Suprapubic skin (tissue), 4 donors: Measurements from ENCODE around the gene TMEM250. TPM values are rescaled to one million over a fixed set of nuclear protein-coding genes. Genes with fewer than 3 reads are reported as not detected.

Experiments
- DNase-seq, 2 donors: peaks; one replicate each; pipeline ENCODE4 v3.0.0-alpha.2; 2019; ENCODE audit warnings: low spot score in 2 of 2
- H3K27ac ChIP-seq: fragments of 200-600 bp; sonication (generic); one replicate; pipeline ENCODE4 v1.5.1; 2019
- H3K27me3 ChIP-seq: fragments of 200-600 bp; sonication (generic); one replicate; pipeline ENCODE4 v1.5.1; 2019
- H3K36me3 ChIP-seq: fragments of 200-600 bp; sonication (generic); one replicate; pipeline ENCODE4 v1.5.1; 2019
- H3K4me1 ChIP-seq: fragments of 200-600 bp; sonication (generic); one replicate; pipeline ENCODE4 v1.5.1; 2019
- H3K4me3 ChIP-seq: fragments of 200-600 bp; sonication (generic); one replicate; pipeline ENCODE4 v1.5.1; 2019; ENCODE audit warnings: mild to moderate bottlenecking
- H3K9me3 ChIP-seq: fragments of 200-600 bp; sonication (generic); one replicate; pipeline ENCODE4 v1.5.1; 2019
- CTCF ChIP-seq, 2 donors: fragments of 200-600 bp in 1 of 2; fragments of 450-650 bp in 1 of 2; sonication (generic) in 1 of 2; IDR thresholded peaks; one replicate each; pipeline ENCODE4 v1.5.1; 2016 to 2019; ENCODE audit warnings: antibody characterized with exemption in 2 of 2, mild to moderate bottlenecking in 1 of 2, moderate library complexity in 1 of 2
- EP300 ChIP-seq: sonication (generic); formaldehyde crosslinking; IDR thresholded peaks from one replicate; pipeline ENCODE4 v1.6.1; 2017; ENCODE audit warnings: antibody characterized with exemption
- POLR2A ChIP-seq, 2 donors: fragments of 450-650 bp; IDR thresholded peaks; one replicate each; pipeline ENCODE4 v1.6.1; 2017; ENCODE audit warnings: antibody characterized with exemption in 2 of 2, mild to moderate bottlenecking in 2 of 2, moderate library complexity in 2 of 2
- POLR2AphosphoS5 ChIP-seq, 3 donors: sonication (generic); formaldehyde crosslinking; IDR thresholded peaks; one replicate each; pipeline ENCODE4 v1.6.1; 2017; ENCODE audit warnings: antibody characterized with exemption in 3 of 3
- WGBS: methylation state at CpG from one replicate; pipeline ENCODE4 v1.1.5; 2018; 5-methylcytosine and 5-hydroxymethylcytosine counted together
- total RNA-seq, 4 donors: library from RNA; depleted of rRNA; stranded (reverse); fragments of >200 nt; gene quantifications; one replicate each; pipeline ENCODE4 v1.1.0, GENCODE V29; 2016

The TMEM250 gene
- total RNA-seq, 4 donors from 2014 or later = 37.0 to 66.9 (median 57.8) TPM

DNA sequence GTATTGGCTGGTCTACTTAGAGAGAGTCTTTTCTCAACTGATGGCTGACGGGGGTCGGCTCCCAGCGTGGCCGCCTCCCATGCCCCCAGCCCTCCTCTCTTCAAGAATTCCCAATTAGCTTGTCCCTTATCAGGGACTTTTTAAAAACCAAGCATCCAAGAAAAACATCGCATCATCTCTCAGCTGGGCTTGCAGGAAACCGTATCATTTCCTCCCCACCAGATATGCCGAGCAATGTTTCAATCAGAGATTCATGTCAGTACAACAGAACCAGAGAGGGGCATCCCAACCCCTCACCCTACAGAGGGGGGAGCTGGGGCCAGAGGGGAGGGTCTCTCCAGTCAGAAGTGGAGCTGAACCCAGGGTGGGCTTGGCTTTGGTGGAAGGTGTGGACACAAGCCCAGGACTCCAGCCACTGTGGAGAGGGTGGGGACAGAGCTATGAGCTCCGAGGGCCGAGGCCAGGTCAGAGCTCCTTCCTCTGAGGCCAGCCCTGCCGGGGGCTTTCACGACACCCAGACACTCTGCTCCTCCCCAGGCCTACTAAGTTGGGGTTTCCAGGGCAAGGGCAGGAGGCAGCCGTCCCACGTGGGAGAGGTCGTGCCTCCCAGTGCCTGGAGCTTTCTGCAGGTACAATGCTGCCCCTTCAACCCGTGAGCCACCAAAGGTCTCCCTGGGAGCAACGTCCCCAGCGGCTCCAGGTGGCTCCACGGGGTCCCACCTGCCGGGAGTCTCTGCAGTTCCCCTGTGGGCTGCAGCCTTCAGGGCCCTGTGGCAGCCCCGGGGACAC, 39.0 kb upstream of the TMEM250 start:
- H3K4me3 ChIP-seq = no peak overlapping the region
- no peak for DNase-seq
- no peaks in the 10 kb centered on the region for H3K4me1 ChIP-seq
- TF ChIP-seq EP300 = no peak
- no peak for TF ChIP-seq POLR2A (IDR thresholded peaks at IDR 0.05)
- no peak for TF ChIP-seq POLR2AphosphoS5 (IDR thresholded peaks at IDR 0.05)
- TF ChIP-seq CTCF (IDR thresholded peaks at IDR 0.05) = no peak
- WGBS = 70% methylated on average over 18 of the region's 20 CpGs
- no peaks in the 10 kb centered on the region for H3K36me3 ChIP-seq
- no peaks in the 10 kb centered on the region for H3K9me3 ChIP-seq
- peaks cover 64% of the 10 kb centered on the region for H3K27me3 ChIP-seq
- no peak overlapping the region for H3K27ac ChIP-seq

DNA sequence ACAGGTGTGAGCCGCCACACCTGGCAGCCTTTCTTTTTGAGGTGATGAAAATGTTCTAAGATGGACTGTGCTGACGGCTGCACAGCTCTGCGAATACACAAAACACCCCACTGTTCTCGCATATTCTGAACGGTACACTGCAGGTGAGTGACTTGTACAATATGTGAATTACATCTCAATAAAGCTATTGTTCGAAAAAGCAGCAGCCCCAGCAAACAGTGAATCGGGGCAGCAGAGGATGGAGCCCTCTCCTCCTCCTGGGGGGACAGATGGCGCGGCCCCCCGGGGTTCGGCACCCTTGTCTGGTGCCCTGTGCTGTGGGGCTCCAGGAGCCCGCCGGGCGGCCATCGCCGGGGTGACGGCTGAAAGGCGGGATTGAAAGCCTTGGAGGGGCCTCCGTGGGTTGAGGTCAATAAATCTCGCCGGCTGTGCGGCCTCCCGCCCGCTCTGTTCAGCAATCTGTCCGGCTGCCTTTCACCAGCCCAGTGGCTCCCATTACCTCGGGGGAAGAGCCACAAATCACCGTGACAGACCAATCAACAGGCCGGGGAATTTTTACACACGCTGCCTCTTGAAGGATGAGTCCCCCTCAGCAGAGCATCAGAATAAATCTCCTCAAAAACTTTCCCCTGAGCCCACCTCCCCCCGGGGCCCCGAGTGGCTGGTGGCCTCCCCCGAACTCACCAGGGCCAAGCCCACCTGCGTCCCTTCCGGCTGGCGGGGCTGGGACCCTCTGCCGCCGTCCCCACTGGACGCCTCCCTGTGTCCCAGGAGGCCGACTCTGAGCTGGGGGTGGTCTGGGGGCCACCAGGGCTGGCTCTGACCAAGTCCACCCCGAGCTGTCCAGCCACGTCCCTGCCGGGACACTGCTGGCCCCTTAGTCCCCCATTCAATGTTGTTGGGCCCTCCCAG, 37.8 kb upstream of the TMEM250 start:
- no peaks in the 10 kb centered on the region for H3K4me1 ChIP-seq
- WGBS = 48% methylated on average over 32 of the region's 42 CpGs
- no peak for TF ChIP-seq EP300
- TF ChIP-seq POLR2AphosphoS5 (IDR thresholded peaks at IDR 0.05) = no peak
- TF ChIP-seq CTCF (IDR thresholded peaks at IDR 0.05) = no peak
- no peak for TF ChIP-seq POLR2A (IDR thresholded peaks at IDR 0.05)
- H3K36me3 ChIP-seq = no peaks in the 10 kb centered on the region
- H3K9me3 ChIP-seq = no peaks in the 10 kb centered on the region
- DNase-seq = no peak
- H3K27ac ChIP-seq = no peak overlapping the region
- no peak overlapping the region for H3K4me3 ChIP-seq
- peaks cover 56% of the 10 kb centered on the region for H3K27me3 ChIP-seq

GRCh38 chr9:136155576-136155975, 36.9 kb upstream of the TMEM250 start:
- H3K9me3 ChIP-seq = no peaks in the 10 kb centered on the region
- DNase-seq = no peak
- 54% methylated on average over 17 of the region's 17 CpGs for WGBS

DNA sequence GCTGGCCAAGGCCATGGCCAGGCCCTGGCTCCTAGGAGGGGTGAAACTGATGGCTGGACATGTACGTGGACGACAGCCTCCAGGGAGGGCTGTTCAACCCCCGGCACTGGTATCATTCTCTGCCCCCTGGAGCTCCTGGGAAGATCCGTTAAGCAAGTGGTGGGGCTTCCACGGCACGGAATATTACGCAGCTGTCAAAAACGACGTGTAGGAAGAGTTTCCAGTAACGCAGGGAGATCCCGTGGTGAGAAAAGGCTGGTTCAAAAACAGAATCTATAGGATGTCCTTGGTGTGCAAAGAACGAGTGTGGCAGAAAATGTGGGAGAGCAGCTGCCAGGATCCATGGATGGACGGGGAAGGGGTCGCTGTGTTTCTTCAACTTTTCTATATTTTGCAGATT, 36.3 kb upstream of the TMEM250 start:
- WGBS = 85% methylated on average over 14 of the region's 14 CpGs
- Histone ChIP-seq H3K4me3 (no peak overlapping the region), H3K36me3 (no peaks in the 10 kb centered on the region), H3K27ac (no peak overlapping the region), H3K9me3 (no peaks in the 10 kb centered on the region), H3K27me3 (peaks cover 48% of the 10 kb centered on the region), H3K4me1 (no peaks in the 10 kb centered on the region)
- no peak for TF ChIP-seq POLR2A (IDR thresholded peaks at IDR 0.05)
- TF ChIP-seq EP300 = no peak
- no peak for TF ChIP-seq POLR2AphosphoS5 (IDR thresholded peaks at IDR 0.05)
- TF ChIP-seq CTCF (IDR thresholded peaks at IDR 0.05) = no peak
- DNase-seq = no peak

More at GRCh38 chr9:136155576-136155975, 36.9 kb upstream of the TMEM250 start:
- TF ChIP-seq POLR2AphosphoS5 (IDR thresholded peaks at IDR 0.05) (no peak), EP300 (no peak), POLR2A (IDR thresholded peaks at IDR 0.05) (no peak), CTCF (IDR thresholded peaks at IDR 0.05) (no peak)
- no peaks in the 10 kb centered on the region for H3K36me3 ChIP-seq
- no peaks in the 10 kb centered on the region for H3K4me1 ChIP-seq
- no peak overlapping the region for H3K27ac ChIP-seq
- H3K27me3 ChIP-seq = peaks cover 54% of the 10 kb centered on the region
- no peak overlapping the region for H3K4me3 ChIP-seq
